KOPT-K1 (cell line): ENCODE data around the gene CTSG.
"Not testable (repeated sequence)": the region's sequence is repeated elsewhere in the genome, so short reads cannot be mapped to it uniquely, and the experiment has no call there.

Source experiments
- H3K27ac ChIP-seq: fragments of 200-600 bp; sonication (generic); 2 replicates; pipeline ENCODE4 v1.5.1; 2016; ENCODE audit warnings: antibody characterized with exemption, mild to moderate bottlenecking, low read depth, low read length; ENCODE audit not compliant: poor library complexity, severe bottlenecking
- H3K36me3 ChIP-seq: fragments of 200-600 bp; sonication (generic); 2 replicates; pipeline ENCODE4 v1.5.1; 2017; ENCODE audit warnings: antibody characterized with exemption, mild to moderate bottlenecking, low read length, moderate library complexity; ENCODE audit not compliant: insufficient read depth
- H3K9me3 ChIP-seq: fragments of 200-600 bp; sonication (generic); 2 replicates; pipeline ENCODE4 v1.5.1; 2017; ENCODE audit warnings: antibody characterized with exemption, low read length, mild to moderate bottlenecking; ENCODE audit not compliant: insufficient read depth, poor library complexity, severe bottlenecking

Gene CTSG, protein sequence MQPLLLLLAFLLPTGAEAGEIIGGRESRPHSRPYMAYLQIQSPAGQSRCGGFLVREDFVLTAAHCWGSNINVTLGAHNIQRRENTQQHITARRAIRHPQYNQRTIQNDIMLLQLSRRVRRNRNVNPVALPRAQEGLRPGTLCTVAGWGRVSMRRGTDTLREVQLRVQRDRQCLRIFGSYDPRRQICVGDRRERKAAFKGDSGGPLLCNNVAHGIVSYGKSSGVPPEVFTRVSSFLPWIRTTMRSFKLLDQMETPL

DNA sequence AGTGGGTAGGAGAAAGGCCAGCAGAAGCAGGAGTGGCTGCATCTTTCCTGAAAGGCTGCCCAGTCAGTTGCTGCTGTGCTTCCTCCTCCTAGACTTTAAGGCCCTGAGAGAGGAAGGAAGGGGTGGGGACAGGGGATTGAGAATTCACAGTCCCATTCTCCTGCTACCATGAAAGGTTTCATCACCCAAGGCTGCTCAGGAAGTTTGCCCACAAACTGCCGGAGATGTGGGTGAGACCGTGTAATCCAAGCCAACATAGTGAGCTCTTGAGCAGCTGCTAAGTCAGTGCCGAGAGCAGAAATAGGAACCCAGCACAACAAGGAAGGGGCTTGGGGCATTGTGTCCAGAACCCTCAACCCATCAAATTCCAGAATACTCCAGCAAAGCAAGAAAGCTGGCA is at the start of gene CTSG:
Gene CTSG, minus strand, starts transcription at position 69 of the 400 bp plus-strand sequence. Its CDS starts 27 bp downstream, at position 42.
- Histone ChIP-seq H3K36me3 (no peaks in the 10 kb centered on the region), H3K9me3 (no peaks in the 10 kb centered on the region), H3K27ac (no peak within 1 kb of the TSS)

DNA sequence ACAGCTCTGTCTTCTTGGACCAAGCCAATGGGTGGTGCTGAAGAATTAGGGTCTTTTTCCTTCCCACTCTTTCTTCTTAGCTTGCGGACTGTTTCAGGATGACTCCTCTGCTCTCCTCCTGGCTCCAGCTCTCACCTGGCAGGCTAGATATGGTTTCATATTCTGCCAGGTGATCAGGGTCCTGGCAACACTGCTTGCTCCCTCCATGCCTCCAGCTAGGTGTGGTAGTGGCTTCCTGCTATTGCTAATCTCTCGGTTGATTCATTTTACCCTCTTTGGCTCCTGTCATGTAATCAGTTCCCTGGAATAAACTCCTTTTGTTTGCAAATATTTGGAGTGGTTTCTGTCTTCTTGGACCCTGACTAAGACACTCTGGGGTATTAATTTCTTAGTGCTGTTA is 37.7 kb upstream of the CTSG start:
- Histone ChIP-seq H3K36me3 (no peaks in the 10 kb centered on the region), H3K27ac (no peak overlapping the region), H3K9me3 (no peaks in the 10 kb centered on the region)

DNA sequence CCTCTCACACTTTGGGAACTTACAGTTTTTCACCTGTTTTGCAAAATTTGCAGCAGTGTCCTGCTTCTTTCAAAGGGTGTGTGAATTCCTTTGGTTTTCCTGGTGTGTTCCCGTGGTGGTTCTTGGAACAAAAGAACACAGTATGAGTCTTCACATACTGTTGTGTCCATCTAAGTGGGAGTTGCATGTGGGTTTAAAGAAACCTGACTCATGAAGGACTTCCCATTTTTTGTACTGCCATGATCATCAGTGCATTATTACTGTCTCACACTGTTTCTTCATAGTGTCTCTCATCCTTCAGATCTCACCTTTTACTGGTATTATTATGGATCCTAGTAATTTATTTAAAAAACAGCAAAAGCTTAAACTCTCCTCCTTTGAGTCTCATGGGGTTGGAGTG is 37.2 kb upstream of the CTSG start:
- Histone ChIP-seq H3K27ac (no peak overlapping the region), H3K9me3 (no peaks in the 10 kb centered on the region), H3K36me3 (no peaks in the 10 kb centered on the region)

DNA sequence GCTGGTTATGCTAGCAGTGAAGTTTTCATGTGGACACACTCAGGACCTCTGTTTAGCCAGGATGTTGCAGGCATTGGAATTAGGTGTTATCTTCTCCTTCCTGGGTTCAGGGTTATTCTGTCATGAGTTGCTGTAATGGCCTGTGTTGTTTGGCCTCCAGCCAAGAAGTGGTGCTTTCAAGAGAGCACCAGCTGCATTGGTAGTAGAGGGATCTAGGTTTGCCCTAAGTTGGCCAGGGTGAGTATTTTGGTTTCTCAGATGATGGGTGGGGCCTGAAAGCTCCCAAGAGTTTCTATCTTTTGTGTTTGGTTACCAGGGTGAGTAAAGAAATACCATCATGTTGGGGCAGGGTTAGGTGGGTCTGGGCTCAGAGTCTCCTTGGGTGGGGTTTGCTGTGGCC is 36.1 kb upstream of the CTSG start:
- Histone ChIP-seq H3K9me3 (no peaks in the 10 kb centered on the region), H3K27ac (no peak overlapping the region), H3K36me3 (no peaks in the 10 kb centered on the region)

DNA sequence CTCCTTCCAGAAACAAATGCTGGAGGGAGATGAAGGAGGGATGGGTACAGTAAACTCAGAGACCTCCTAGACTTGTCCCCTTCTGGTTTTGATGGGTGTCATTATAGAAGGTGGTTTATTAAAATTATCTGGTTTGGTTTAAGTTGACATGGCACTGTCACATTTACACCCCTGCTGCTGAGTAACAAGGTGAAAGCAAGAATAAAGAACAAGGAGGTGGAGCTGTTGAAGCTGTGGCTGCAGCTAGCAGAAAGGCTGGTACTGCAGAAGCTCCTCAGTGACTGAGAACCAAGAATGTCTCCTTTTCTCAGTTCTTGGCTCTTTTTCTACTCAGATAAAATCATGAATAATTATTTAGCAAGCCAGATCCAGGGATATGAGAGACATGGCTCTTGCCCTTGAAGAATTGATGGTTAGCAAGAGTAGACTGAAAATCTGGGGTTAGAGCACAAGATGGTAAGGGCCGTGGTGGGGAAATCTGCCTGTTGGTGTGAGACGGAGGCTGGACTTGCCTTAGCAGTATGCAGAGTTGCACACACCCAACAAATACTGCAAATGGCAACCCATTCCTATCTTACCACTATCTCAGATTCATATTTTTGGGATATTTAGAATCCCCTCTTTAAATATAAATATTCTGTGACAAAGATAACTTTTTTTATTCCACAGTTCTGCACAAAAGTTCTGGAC is 33.8 kb upstream of the CTSG start, which contains the start of gene GZMH:
Gene GZMH, minus strand, starts transcription at position 31 of the 690 bp plus-strand sequence. CDS start 72 bp downstream, outside the sequence.
- Histone ChIP-seq H3K36me3 (no peaks in the 10 kb centered on the region), H3K9me3 (no peaks in the 10 kb centered on the region), H3K27ac (no peak within 1 kb of the TSS)

DNA sequence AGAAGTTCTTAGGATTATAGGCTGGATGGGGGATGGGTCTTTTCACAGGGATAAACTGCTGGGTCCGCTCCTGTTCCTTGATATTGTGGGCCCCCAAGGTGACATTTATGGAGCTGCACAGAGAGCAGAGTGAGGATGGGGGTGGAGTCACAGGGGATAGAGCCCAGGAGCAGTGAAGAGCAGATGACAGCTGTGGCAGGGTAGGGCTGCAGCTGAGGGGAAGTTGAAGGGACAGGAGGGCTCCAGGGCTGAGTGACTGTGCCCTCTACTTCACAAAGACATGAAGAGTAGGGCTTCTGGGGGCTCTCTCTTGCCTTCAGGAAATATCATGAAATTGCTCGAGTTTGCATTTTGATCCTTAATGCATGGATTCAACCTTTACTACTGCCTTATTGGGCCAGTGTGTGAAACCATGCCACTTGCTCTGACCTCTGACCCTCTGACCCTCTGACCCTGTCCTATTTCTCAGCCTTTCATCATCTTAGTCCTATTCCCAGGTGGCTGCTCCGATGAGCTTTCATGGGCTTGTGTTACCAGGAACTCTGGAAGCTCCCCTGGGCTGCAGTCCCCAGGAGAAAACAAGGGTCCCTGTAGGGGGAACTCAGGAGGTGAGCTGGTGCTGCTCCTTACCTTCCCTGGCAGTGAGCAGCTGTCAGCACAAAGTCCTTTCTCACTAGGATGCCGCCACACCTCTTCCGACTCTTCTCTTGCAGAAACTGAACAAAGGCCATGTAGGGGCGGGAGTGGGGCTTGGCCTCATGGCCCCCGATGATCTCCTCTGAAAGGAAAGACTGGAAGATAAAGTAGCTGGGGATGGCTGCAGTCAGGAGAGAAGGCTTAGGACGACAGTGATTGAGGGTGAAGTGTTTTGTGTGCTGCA is 31.8 kb upstream of the CTSG start:
- Histone ChIP-seq H3K36me3 (no peaks in the 10 kb centered on the region), H3K9me3 (no peaks in the 10 kb centered on the region), H3K27ac (no peak overlapping the region)

DNA sequence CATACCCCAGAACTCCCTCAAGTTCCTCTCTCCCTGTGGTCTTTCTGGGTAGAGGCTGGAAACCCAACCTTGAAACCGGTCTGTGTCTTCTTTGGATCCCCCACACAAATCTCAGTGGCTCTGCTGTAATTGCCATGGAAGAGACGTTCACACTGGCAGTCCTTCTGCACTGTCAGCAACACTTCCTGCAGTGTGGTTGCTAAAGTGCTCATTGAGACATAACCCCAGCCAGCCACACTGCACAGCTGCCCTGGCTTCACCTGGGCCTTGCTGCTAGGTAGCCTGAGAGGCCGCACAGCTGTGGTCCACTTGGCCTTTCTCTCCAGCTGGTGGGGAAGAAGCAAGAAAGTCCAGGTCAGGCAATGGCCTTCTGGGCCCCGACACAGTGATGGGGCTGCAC is 31.0 kb upstream of the CTSG start:
- no peaks in the 10 kb centered on the region for H3K9me3 ChIP-seq
- no peaks in the 10 kb centered on the region for H3K36me3 ChIP-seq
- no peak overlapping the region for H3K27ac ChIP-seq

DNA sequence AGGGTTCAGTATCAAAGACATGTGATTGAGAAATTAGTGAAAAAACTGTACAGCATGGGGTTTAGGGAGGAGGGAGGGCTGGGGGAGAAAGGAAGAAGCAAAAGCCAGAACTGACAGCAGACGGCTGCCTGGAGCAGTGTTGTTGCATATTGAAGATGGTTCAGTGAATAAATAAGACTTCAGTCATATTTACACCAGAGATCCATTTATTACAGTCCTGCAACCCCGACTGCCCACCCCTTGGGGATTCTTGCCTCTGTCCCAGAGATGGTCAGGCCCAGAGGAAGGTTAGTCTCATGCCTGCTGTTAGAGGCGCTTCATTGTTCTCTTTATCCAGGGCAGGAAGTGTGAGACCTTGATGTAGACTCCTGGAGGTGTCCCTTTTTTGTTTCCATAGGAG is 30.2 kb upstream of the CTSG start:
- Histone ChIP-seq H3K36me3 (no peaks in the 10 kb centered on the region), H3K27ac (no peak overlapping the region), H3K9me3 (no peaks in the 10 kb centered on the region)

DNA sequence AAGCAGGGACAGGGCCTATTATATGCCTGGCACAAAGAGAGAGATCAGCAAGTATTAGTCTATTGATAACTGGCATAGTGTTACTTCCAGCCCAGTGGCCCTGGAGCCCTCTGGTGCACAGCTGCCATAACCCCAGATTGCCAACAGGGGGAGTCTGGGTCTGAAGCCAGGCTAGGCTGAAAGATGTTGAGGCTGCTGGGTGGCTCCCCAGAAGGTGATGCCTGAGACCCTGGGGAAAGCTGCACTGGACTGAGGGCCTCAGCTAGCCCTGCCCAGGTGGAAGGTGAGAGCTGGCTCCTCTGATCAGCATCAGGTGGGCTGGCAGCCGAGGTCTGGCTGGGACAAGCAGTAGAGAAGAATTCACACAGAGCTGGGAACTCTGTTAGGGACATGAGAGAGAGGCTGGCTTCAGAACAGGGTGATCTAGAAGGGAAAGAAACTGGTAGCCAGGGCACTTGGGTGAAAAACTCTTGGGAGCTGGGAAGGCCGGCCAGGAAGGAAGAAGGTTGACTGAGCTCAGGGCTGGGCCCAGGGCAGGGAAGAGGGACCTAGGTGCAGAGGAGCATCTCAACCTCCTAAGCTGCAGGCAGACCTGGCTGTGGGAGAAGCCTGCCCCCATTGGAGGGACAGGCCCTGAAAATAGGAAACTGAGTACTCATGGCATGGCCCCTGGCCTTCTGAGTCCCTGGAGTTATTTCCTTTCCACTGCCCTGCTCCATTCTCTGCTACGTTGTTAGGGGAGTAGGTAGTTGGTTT is 29.6 kb upstream of the CTSG start:
- no peaks in the 10 kb centered on the region for H3K36me3 ChIP-seq
- H3K27ac ChIP-seq = no peak overlapping the region
- H3K9me3 ChIP-seq = no peaks in the 10 kb centered on the region

DNA sequence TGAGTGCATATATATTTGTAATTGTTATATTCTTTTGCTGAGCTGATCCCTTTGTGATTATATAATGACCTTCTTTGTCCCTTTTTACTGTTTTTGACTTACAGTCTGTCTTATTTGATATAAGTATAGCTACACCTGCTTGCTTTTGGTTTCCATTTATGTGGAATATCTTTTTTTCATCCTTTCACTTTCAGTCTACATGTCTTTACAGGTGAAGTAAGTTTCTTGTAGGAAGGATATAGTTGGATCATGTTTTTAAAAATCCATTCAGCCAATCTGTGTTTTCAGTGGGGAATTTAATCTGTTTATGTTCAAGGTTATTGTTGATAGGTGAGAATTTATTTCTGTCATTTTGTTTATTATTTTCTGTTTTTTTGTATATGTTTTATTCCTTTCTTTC is 21.4 kb upstream of the CTSG start:
- no peaks in the 10 kb centered on the region for H3K36me3 ChIP-seq
- H3K27ac ChIP-seq = no peak overlapping the region
- peaks cover 21% of the 10 kb centered on the region for H3K9me3 ChIP-seq

DNA sequence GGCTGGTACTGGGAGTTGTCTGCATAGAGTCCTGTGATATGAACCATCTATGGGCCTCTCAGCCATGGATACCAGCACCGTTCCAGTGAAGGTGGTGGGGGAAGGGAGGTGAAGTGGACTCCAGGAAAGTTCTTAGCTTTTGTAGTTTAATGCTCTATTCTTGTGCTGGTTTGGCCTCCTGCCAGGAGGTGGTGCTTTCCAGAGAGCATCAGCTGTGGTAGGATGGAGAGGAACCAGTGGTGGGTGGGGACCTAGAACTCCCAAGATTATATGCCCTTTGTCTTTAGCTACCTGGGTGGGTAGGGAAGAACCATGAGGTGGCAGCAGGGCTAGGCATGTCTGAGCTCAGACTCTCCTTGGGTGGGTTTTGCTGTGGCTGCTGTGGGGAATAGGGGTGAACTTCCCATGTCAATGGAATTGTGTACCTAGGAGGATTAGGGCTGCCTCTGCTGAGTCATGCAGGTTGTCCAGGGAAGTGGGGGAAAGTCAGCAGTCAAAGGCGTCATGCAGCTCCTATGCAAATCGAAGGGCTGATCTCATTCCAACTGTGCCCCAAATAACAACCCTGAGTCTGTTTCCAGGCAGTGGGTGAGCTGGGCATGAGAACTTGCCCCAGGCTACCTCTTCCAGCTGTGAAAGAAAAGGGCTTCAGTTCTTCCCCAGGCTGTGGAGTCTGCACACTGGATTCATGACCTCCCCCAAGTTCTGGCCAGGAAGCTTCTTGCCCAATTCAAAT is 19.2 kb upstream of the CTSG start:
- H3K9me3 ChIP-seq = peaks cover 21% of the 10 kb centered on the region

DNA sequence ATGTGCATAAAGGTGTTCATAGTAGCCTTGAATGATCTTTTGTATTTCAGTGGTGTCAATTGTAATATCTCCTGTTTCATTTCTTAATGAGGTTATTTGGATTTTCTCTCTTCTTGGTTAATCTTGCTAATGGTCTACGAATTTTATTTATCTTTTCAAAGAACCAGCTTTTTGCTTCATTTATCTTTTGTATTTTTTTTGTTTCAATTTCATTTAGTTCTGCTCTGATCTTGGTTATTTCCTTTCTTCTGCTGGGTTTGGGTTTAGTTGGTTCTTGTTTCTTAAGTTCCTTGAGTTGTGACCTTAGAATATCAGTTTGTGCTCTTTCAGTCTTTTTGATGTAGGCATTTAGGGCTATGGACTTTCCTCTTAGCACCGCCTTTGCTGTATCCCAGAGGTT is 15.0 kb upstream of the CTSG start:
- not testable (repeated sequence) for H3K27ac ChIP-seq, H3K36me3 ChIP-seq
- H3K9me3 ChIP-seq = peaks cover 14% of the 10 kb centered on the region

More for the DNA sequence above, 19.2 kb upstream of the CTSG start:
- no peak overlapping the region for H3K27ac ChIP-seq
- no peaks in the 10 kb centered on the region for H3K36me3 ChIP-seq

DNA sequence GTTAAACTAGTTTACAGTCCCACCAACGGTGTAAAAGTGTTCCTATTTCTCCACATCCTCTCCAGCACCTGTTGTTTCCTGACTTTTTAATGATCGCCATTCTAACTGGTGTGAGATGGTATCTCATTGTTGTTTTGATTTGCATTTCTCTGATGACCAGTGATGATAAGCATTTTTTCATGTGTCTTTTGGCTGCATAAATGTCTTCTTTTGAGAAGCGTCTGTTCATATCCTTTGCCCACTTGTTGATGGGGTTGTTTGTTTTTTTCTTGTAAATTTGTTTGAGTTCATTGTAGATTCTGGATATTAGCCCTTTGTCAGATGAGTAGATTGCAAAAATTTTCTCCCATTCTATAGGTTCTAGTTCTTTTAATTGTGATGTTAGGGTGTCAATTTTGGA is 8.4 kb upstream of the CTSG start:
- not testable (repeated sequence) for H3K9me3 ChIP-seq, H3K27ac ChIP-seq, H3K36me3 ChIP-seq

DNA sequence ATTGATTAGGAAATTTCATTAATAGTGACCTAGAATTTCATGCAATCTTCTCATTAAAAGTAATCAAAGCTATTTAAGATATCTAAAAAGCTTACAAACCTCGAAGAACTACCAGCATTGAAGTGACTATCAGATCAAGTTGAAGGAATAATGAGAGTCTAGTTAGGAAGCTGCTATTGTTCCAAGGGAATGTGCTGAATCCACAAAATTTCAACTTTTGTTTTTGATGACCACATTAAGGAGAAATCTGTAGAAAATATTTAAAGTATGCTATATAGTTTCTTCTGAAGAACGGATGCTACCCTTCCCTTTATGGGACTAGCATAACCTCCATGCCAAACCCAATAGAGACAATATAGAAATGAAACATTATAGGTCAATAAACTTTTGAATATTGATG is 2.5 kb upstream of the CTSG start:
- no peaks in the 10 kb centered on the region for H3K36me3 ChIP-seq
- no peaks in the 10 kb centered on the region for H3K9me3 ChIP-seq
- no peak overlapping the region for H3K27ac ChIP-seq
